NCI-H1105 treated with DMSO at 0.1 percent for 48 hours (cell line): ENCODE results near the gene TLR2.
"Not testable (repeated sequence)": the region's sequence is repeated elsewhere in the genome, so short reads cannot be mapped to it uniquely, and the experiment has no call there.

Source experiments
- DNase-seq: peaks from one replicate; lab custom pipeline; 2025; lab: John Stamatoyannopoulos, UW

The TLR2 gene

DNA sequence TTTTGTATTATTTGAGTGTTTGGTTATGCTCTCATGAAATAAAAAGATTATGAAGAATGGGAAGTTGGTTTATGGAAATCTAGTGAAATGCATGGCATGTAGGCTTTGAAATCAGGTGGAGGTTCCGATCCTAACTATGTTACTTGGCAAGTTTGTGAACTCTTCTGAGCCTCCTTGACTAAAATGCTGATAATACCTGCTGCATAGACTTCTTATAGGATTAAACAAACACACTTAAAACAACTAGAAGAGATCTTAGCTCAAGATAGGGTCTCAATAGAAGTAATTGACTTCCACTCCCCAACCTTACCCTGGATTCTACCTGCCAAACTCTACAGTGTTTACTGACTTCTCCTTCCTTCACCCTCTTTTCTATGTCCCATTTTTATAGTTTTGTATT is 22.2 kb upstream of the TLR2 start:
- DNase-seq: no peak

DNA sequence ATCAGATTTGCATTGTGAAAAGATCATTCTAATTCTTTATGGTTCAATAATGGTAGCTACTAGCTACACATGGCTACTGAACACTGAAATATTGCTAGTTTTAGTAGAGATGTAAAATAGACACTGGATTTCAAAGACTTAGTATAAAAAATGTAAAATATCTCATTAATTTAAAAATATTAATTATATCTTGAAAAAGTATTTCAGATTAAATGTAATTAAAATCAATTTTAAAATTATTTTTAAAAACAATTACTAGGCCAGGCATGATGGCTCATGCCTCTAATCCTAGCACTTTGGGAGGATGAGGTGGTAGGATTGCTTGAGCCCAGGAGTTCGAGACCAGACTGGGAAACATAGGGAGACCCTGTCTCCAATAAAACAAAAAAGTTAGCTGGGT is 20.4 kb upstream of the TLR2 start:
- DNase-seq: no peak

GRCh38 chr4:153666505-153666904 is 17.6 kb upstream of the TLR2 start:
- not testable (repeated sequence) for DNase-seq

DNA sequence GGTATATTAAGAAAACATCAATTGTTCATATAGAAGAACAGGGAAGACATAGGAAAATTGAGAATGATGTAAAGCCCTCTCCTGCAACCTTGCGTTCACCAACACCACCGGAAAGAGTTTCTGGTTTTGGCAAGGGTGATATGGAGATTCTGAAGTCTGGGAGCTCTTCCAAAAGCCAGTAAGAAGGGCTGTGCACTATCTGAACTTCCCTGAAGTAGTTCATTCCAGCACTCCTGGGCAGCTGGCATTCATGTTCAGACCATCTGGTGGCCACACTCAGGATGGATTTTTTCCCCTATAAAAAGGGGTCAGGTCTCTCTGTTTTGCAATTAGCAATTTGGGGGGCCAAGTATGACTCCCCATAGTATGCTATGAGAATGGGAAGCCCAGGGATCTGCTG is 15.4 kb upstream of the TLR2 start:
- no peak for DNase-seq

- no peak for DNase-seq
Observed at GRCh38 chr4:153669838-153670237, 14.2 kb upstream of the TLR2 start.

GRCh38 chr4:153676486-153676885 is 7.6 kb upstream of the TLR2 start:
- no peak for DNase-seq

DNA sequence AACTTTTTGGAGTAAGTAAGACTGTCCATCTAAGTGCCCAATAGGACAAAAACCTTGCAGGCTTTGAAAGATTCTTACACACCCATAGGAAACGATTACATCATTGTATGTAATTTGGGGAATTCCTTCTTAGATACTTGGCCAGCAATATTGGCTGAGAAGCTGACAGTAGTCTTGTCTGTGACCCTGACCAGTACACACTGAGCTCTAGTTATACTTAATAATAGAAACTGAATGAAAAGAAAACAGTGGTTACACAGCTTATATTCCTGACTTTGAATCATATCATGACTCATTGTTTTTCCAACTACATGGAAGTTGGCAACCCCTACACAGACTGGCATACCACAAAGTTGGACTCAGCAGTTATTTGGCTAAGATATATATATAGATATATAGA is 7.1 kb upstream of the TLR2 start:
- DNase-seq: no peak

DNA sequence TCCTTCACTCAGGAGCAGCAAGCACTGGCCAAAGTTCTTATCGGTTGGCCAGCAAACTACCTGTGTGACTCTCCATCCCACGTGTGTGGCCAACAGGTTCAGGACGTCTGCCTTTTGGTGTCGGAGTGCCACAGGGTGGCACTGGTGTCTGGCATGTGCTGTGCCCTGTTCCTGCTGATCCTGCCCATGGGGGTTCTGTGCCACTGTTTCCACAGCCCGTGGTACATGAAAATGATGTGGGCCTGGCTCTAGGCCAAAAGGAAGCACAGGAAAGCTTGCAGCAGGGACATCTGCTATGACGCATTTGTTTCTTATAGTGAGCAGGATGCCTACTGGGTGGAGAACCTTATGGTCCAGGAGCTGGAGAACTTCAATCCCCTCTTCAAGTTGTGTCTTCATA is 4.6 kb upstream of the TLR2 start:
- DNase-seq: no peak

- no peak for DNase-seq
Observed at GRCh38 chr4:153683763-153684181, 308 bp upstream of the TLR2 start.

DNA sequence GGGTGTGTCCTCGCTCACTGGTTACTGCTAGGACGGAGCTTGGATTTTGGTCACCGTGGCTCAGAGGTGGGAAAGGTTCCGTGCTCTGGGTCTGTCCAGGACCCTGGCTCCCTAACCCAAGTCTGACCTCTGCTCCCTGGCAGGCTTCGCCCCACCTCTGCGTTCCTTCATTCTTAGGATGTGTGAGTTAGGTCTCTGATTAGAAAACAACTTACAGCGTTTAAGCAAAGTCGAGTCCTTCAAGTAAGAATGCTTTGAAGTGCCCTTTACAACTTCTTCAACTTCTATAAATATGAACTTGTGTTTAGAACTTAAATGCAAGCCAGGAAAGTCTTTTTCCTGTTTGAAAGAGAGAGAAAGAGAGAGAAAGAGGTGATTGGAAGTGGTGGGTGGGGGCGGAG is 891 bp downstream of the TLR2 start:
- no peak for DNase-seq

DNA sequence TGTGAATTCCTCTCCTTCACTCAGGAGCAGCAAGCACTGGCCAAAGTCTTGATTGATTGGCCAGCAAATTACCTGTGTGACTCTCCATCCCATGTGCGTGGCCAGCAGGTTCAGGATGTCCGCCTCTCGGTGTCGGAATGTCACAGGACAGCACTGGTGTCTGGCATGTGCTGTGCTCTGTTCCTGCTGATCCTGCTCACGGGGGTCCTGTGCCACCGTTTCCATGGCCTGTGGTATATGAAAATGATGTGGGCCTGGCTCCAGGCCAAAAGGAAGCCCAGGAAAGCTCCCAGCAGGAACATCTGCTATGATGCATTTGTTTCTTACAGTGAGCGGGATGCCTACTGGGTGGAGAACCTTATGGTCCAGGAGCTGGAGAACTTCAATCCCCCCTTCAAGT is 20.4 kb downstream of the TLR2 start:
- no peak for DNase-seq

GRCh38 chr4:153705743-153706468 is 21.8 kb downstream of the TLR2 start:
- no peak for DNase-seq

DNA sequence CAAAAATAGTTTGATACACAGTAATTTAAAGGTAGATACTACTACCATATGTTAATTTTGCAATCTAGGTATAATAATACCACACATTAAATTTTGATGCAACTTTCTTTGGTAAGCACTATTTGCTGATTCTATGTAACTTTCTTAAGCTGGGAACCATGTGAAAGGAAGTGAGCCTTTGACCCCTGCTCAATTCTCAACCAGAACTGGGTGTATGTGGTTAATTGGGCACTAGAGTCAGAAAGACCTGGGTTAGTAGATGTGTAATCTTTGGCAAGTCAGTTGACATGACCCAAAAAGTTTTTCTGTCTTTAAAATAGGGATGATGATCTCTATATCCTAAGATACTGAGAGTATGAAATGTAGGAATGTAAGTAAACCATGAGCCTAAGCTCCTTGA is 22.4 kb downstream of the TLR2 start:
- no peak for DNase-seq

GRCh38 chr4:153710681-153711080 is 26.6 kb downstream of the TLR2 start:
- DNase-seq: no peak

- DNase-seq: no peak
Observed at GRCh38 chr4:153713866-153714646, 30.0 kb downstream of the TLR2 start.

GRCh38 chr4:153722036-153722435 is 38.0 kb downstream of the TLR2 start:
- no peak for DNase-seq

GRCh38 chr4:153724606-153725005 is 40.5 kb downstream of the TLR2 start:
- no peak for DNase-seq

DNA sequence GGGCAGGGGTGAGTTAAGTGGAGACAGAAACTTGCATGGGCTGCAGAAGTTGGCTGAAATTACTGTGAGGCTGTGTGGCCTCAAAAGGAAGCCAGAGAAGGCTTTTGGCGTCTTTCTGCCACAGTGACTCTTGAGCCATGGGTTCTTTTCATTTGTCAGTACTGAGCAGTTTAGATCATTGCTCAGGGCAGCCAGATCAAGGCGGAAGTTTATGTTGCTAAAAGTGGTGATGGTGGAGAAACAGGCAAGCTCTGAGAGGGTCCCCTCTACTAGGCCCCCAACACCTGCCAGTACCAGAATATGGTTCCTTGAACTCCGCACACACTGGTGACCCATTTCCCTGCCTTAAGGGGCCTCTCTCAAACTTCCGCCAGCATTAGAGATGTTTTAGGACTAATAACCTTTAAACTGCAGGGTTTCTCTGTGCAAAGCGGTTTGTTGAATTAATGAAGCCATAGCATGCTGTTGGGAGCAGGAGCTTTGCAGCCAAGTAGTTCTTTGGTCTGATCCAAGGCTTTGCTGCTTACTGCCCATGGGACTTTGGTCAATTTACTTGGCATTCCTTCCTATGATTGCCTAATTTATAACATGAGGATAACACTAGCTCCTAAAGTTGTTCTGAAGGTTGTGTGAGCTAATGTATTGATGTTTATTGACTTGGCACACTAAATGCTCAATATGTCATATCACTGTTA is 41.2 kb downstream of the TLR2 start:
- DNase-seq: no peak

GRCh38 chr4:153725831-153726154 is 41.7 kb downstream of the TLR2 start:
- DNase-seq: no peak

- DNase-seq: no peak
Observed at GRCh38 chr4:153728151-153728550, 44.1 kb downstream of the TLR2 start.

DNA sequence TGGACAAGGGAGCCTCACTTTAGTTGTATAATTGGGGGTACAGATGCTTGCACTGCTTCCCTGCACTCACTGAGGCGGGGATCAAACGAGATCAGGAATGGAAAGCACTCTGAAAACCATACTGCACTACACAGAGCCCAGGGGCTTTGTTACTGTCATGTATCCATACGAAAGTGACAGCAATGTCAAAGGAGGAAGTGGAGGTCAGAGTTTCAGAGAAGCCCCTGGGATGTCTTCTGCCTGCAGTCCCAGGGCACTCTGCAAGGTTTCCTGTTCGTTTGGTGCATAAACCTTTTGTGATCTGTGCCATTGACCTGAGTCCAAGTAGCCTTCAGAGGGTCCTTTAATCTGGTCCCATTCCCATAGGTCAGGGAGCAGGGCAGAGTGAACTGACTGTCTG is 44.6 kb downstream of the TLR2 start:
- no peak for DNase-seq

- DNase-seq: no peak
Observed at GRCh38 chr4:153729895-153730294, 45.8 kb downstream of the TLR2 start.

DNA sequence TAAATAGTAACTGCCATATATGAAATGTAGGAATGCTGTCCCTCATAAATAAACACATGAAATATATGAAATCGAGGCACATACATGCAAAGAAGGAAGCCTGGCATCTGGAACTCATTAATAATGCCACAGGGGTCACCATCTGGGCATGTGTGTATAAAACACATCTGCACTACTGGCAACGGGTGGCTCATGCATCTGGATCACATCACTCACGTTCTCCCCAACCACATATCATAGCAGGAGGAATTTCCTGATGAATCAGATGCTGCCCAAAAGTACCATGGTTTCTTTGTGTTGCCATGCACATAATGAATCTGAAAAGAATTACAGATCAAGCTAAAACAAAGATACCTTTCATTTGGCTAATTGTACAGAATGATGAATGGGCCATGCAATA is 47.2 kb downstream of the TLR2 start:
- DNase-seq: no peak
